GM21528 (cell line): ENCODE data around the gene SLC24A3.
"Not testable (repeated sequence)": the region's sequence is repeated elsewhere in the genome, so short reads cannot be mapped to it uniquely, and the experiment has no call there.

Experiments used
- ATAC-seq: cut with Tn5 transposase; IDR thresholded peaks from one replicate; pipeline ENCODE4 v1.9.1; 2021; ENCODE audit warnings: mild to moderate bottlenecking, moderate library complexity; ENCODE audit not compliant: unreplicated experiment, low FRiP score

SLC24A3 gene

GRCh38 chr20:19605786-19606485, 393.5 kb downstream of the SLC24A3 start:
- ATAC-seq: no peak

- ATAC-seq: no peak
Measured at GRCh38 chr20:19609642-19610223, 397.3 kb downstream of the SLC24A3 start.

- ATAC-seq: no peak
Measured at GRCh38 chr20:19615629-19616028, 403.2 kb downstream of the SLC24A3 start.

DNA sequence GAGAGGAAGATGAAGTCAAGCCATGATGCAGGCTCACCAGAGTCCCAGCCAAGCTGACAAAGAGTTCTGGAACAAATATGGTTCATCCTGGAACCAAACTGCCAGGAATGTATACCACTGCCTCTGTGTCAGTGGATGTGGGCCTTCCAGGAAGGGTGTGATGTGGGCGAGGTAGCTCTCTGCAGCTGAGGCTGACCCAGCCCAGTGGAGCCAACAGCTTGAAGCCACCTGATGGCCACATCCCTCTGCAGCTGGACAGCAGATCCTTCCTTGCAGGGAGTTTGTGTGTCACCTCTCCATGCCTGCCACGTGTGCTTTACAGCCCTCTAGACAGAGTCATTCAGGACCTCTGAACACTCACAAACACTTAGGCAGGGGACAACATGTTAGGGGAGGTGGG, 403.6 kb downstream of the SLC24A3 start:
- no peak for ATAC-seq

DNA sequence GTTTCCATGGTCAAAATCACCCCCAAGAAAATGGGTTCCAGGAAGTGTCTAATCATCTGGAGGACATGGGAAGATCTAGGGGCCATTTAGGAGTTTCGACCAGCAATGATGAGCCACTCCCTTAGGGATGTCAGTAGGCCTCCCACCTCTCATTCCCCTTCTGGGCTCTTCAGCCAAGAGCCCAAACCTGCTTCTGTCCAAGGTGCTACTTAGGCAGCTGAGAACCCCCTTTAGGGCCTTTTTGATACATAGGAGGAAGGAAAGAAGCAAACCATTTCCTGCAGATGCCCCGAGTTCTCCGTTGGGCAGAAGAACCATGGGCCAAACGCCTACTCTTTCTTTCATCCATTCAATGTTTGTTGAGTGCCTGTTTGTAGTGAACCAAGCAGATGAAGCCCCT, 404.2 kb downstream of the SLC24A3 start:
- no peak for ATAC-seq

GRCh38 chr20:19617256-19617655, 404.8 kb downstream of the SLC24A3 start:
- ATAC-seq: no peak

DNA sequence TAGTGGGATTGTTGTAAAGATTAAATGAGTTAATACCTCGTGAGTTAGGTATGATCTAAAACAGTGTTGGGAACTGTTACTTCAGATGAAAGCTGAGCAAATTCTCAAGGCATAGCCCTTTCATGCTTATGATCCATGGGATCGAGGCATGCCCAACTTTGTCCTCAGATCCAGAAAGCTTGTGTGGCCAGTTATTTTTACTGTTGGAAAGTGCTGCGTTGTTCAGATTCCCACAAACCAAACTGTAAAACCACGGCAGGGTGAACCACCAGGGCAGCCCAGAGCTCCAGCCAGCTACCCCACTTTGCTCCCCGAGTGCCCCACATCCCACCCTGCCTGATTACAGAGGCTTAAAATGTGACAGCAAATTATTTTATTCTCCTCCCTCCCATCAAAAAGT, 406.3 kb downstream of the SLC24A3 start:
- ATAC-seq: no peak

GRCh38 chr20:19619904-19620430, 407.5 kb downstream of the SLC24A3 start:
- ATAC-seq: no peak

- ATAC-seq: no peak
Measured at GRCh38 chr20:19620446-19620845, 408.0 kb downstream of the SLC24A3 start.

- no peak for ATAC-seq
Measured at GRCh38 chr20:19621072-19621471, 408.6 kb downstream of the SLC24A3 start.

- ATAC-seq: no peak
Measured at GRCh38 chr20:19624221-19624965, 412.0 kb downstream of the SLC24A3 start.

DNA sequence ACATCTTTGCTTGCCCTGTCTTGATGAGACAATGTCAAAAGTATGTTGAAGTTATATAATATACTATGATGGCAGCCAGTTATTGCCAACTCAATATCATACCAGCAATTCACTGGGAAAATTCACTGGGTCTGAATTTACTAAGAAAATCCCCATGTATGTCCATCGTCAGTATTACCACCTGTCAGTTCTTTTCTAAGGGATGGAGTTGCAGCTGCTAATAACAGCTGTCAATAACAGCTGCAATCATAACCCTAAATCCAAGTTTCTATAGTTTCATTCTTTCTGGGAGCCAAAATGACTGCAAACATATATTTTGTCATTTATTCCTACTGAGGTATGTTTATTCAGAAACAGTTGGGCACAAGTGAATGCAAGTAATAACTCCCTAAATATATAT, 413.0 kb downstream of the SLC24A3 start:
- no peak for ATAC-seq

DNA sequence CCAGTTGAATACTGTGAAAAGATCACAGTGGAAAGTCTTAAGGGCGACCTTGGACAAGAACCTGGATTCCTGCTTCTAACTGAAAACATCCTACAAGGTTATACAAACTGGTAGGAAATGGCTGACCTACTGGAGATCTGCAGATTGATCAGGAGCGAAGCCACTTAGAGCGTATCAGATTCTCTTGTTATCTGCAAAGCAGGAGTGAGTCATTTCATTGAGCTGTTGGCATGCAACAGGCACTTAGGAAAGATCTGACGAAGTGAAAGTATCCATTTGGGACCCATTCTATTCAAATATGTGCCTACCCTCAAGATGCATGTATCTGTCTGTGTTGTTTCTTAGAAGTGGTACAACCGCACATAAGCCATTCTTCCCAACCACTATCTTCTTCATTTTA, 414.5 kb downstream of the SLC24A3 start:
- ATAC-seq: no peak

GRCh38 chr20:19628570-19629134, 416.2 kb downstream of the SLC24A3 start:
- ATAC-seq: peak; percentile 55

DNA sequence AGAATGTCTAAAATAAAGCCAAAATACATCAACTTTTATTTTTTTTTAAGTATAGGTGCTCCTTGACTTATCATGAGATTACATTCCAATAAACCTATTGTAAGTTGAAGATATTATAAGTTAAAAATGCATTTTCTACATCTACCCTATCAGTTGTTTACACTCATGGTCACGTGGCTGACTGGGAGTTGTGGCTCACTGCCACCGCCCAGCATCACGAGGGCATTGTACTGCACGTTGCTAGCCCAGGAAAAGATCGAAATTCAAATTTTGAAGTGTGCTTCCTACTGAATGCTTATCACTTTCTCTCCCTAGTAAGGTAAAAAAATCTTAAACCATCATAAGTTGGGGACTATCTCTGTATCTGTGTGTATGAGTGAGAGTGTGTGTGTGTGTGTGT, 419.0 kb downstream of the SLC24A3 start:
- ATAC-seq: no peak

DNA sequence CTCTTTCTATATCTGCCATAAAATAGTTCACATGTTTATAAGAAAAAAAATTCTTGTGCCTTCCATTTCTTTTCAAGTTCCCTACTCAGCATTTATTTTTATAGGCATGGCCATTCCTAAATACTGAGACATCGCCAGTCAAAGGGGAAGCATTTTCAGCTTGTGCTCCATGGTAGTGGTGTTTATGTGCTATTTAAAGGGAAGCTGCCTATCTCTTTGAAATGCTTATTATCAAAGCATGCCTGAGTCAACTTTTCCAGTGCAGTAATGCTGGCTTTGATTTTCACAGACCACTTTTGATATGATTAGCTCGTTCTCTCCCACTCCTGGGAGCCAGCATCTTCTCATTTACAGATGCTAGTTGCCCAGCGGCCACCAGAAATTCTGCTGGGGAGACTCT, 421.5 kb downstream of the SLC24A3 start:
- ATAC-seq: no peak

- ATAC-seq: not testable (repeated sequence)
Measured at GRCh38 chr20:19639471-19640045, 427.1 kb downstream of the SLC24A3 start.

DNA sequence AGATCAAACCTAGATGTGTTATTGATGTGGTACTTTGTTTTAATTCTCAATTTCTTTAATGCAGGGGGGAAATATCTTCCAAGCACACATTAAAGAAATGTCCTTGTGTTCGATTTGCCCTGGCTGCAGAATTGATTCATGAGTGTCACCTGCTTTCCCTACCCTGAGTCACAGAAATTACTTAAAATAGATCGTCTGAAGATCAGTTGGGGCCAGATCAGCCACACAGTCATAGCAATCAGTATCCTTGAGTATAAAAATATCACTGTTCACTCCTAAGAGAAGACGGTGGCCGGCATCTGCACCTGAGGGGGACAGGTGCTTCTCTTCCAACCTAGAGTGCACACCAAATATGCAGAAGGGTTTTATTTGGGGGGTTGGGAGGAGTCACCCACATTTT, 430.4 kb downstream of the SLC24A3 start:
- ATAC-seq: no peak

GRCh38 chr20:19644085-19644484, 431.6 kb downstream of the SLC24A3 start:
- ATAC-seq: no peak

DNA sequence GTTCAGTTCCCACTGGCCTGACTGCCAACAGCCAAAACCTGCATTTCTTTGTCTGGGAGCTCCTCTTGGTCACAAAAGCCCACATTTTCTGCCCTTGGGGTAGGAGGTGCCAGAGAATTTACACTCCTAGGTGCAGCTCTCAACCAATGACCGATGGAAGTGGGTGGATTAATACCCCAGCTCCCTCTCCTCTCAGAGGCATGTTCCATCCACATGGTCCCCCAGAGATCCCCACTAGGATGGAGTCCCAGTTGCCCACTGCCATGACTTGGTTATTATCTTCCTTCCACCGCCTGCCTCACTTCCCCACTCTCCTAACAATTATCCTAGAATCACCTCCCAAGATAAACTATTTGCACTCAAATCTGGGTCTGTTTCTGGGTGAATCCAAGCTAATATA, 434.5 kb downstream of the SLC24A3 start:
- no peak for ATAC-seq

DNA sequence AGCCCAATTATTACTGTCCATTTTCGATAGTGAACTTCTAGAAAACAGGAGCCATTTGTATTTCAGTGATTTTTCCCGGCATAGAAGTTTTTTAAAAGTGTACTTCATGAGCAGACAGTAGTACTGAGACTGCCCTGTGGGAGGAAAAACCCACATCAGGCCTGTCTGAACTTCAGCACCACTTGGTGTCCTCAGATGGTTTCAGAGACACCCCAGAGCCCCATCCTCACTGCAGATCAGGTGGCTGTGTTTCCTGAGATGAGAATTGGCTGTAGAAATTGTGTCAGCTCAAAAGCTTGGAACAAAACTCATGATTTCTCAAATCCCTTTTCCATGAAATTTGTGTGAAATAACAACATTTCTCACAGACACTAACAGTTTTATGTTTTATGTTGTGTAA, 435.6 kb downstream of the SLC24A3 start:
- no peak for ATAC-seq
